ENCODE measurements around the gene TUG1. TPM values are rescaled to one million over a fixed set of nuclear protein-coding genes. Genes with fewer than 3 reads are reported as not detected.
A peak's percentile ranks its signal among the peaks of the same experiment; 100 is the strongest.

The TUG1 gene
- total and polyA plus RNA-seq, 9 of the 15 experiments (the other 6 are each of a cell fraction or from before 2014, with no cell fraction given): 24.7 to 132 (median 58.9) TPM

- TF ChIP-seq MAZ (CRISPR knock-in tag; conservative IDR thresholded peaks at IDR 0.05 in 1 of 2, IDR thresholded peaks at IDR 0.05 in 1 of 2) (no peak; a peak in 1 of 4 replicates), TAF9B (IDR thresholded peaks at IDR 0.05; ENCODE audit: partially characterized antibody) (no peak), ZFX (CRISPR knock-in tag; IDR thresholded peaks at IDR 0.05) (peak; percentile 60), TAL1 (IDR thresholded peaks at IDR 0.05) (no peak), PBX2 (CRISPR knock-in tag; IDR thresholded peaks at IDR 0.05; ENCODE audit: low read depth) (no peak), PBX2 (tag; conservative IDR thresholded peaks at IDR 0.05; ENCODE audit: low read depth) (peak; percentile 36; the same call in 1 of the 2 replicates), CCNT2 (IDR thresholded peaks at IDR 0.05; ENCODE audit: borderline replicate concordance, extremely low read depth, insufficient read length, low read depth, low read length) (peak; percentile 28), SOX6 (IDR thresholded peaks at IDR 0.05) (peak; percentile 60; the same call in 1 of the 2 replicates), ZNF445 (CRISPR knock-in tag; IDR thresholded peaks at IDR 0.05; ENCODE audit: low read depth) (no peak), TEAD1 (CRISPR knock-in tag; IDR thresholded peaks at IDR 0.05) (no peak), ZNF175 (CRISPR knock-in tag; IDR thresholded peaks at IDR 0.05; ENCODE audit: low read depth) (peak; percentile 38; the same call in 1 of the 2 replicates), NR2C1 (IDR thresholded peaks at IDR 0.05) (no peak), NR2C1 (tag; IDR thresholded peaks at IDR 0.05) (no peak), RCOR1 (IDR thresholded peaks at IDR 0.05; ENCODE audit: borderline replicate concordance in 1 of 2, low read depth in 2 of 2, low read length in 2 of 2) (no peak)
- TF ChIP-seq, protein P1, sequence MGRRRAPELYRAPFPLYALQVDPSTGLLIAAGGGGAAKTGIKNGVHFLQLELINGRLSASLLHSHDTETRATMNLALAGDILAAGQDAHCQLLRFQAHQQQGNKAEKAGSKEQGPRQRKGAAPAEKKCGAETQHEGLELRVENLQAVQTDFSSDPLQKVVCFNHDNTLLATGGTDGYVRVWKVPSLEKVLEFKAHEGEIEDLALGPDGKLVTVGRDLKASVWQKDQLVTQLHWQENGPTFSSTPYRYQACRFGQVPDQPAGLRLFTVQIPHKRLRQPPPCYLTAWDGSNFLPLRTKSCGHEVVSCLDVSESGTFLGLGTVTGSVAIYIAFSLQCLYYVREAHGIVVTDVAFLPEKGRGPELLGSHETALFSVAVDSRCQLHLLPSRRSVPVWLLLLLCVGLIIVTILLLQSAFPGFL (CRISPR knock-in tag; IDR thresholded peaks at IDR 0.05): no peak
- TF ChIP-seq, protein P2, sequence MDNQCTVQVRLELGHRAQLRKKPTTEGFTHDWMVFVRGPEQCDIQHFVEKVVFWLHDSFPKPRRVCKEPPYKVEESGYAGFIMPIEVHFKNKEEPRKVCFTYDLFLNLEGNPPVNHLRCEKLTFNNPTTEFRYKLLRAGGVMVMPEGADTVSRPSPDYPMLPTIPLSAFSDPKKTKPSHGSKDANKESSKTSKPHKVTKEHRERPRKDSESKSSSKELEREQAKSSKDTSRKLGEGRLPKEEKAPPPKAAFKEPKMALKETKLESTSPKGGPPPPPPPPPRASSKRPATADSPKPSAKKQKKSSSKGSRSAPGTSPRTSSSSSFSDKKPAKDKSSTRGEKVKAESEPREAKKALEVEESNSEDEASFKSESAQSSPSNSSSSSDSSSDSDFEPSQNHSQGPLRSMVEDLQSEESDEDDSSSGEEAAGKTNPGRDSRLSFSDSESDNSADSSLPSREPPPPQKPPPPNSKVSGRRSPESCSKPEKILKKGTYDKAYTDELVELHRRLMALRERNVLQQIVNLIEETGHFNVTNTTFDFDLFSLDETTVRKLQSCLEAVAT (IDR thresholded peaks at IDR 0.05): 0 out of 4 replicates have a peak, but pooled peaks of 1 of the 2 experiments have one; percentile 20
- TF ChIP-seq, protein P3, sequence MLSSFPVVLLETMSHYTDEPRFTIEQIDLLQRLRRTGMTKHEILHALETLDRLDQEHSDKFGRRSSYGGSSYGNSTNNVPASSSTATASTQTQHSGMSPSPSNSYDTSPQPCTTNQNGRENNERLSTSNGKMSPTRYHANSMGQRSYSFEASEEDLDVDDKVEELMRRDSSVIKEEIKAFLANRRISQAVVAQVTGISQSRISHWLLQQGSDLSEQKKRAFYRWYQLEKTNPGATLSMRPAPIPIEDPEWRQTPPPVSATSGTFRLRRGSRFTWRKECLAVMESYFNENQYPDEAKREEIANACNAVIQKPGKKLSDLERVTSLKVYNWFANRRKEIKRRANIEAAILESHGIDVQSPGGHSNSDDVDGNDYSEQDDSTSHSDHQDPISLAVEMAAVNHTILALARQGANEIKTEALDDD (IDR thresholded peaks at IDR 0.05): no peak
Measured at GRCh38 chr22:30968015-30968923, 796 bp upstream of the TUG1 start, which contains the start of gene MORC2 (continued).
